ENCODE results near the gene PROK1. TPM values are rescaled to one million over a fixed set of nuclear protein-coding genes. Genes with fewer than 3 reads are reported as not detected.

PROK1 gene
- total and polyA plus RNA-seq, 8 donors: 1.5 TPM; not detected in 7

GRCh38 chr1:110472546-110472945, 21.6 kb downstream of the PROK1 start:
- Histone ChIP-seq H3K27ac (no peak overlapping the region), H3K27me3 (no peaks in the 10 kb centered on the region), H3K4me1 (peaks cover 8 to 22% (median 13%) of the 10 kb centered on the region in 4 donors), H3K4me3 (no peak overlapping the region), H3K9me3 (no peaks in the 10 kb centered on the region), H3K36me3 (no peaks in the 10 kb centered on the region)
- DNase-seq: no peak
- 74 to 84% (median 82%) methylated on average over 10 of the region's 10 CpGs for WGBS, 5 donors
- TF ChIP-seq POLR2A (IDR thresholded peaks at IDR 0.05) (no peak), CTCF (IDR thresholded peaks at IDR 0.05) (no peak), POLR2AphosphoS5 (IDR thresholded peaks at IDR 0.05) (no peak), EP300 (IDR thresholded peaks at IDR 0.05) (no peak)
- intact Hi-C loops (cut with DNase I; ENCODE audit: low total_unique reads): no loop called here

- Histone ChIP-seq H3K36me3 (no peaks in the 10 kb centered on the region), H3K4me1 (peaks cover 23 to 41% (median 29%) of the 10 kb centered on the region in 4 donors), H3K27me3 (no peaks in the 10 kb centered on the region), H3K27ac (no peak overlapping the region), H3K4me3 (no peak overlapping the region), H3K9me3 (no peaks in the 10 kb centered on the region)
- intact Hi-C loops (cut with DNase I; ENCODE audit: low total_unique reads): no loop called here
- TF ChIP-seq POLR2A (IDR thresholded peaks at IDR 0.05) (no peak), EP300 (IDR thresholded peaks at IDR 0.05) (no peak), CTCF (IDR thresholded peaks at IDR 0.05) (no peak), POLR2AphosphoS5 (IDR thresholded peaks at IDR 0.05) (no peak)
- no peak for DNase-seq
- 92 to 98% (median 95%) methylated on average over 6 of the region's 6 CpGs for WGBS, 5 donors
Measured at GRCh38 chr1:110474444-110474843, 23.5 kb downstream of the PROK1 start.

GRCh38 chr1:110475362-110476027, 24.5 kb downstream of the PROK1 start:
- TF ChIP-seq CTCF (IDR thresholded peaks at IDR 0.05) (no peak), EP300 (IDR thresholded peaks at IDR 0.05) (no peak), POLR2A (IDR thresholded peaks at IDR 0.05) (no peak), POLR2AphosphoS5 (IDR thresholded peaks at IDR 0.05) (no peak)
- intact Hi-C loops (cut with DNase I; ENCODE audit: low total_unique reads): no loop called here
- H3K27me3 ChIP-seq: no peaks in the 10 kb centered on the region
- no peaks in the 10 kb centered on the region for H3K36me3 ChIP-seq
- DNase-seq: no peak
- H3K4me3 ChIP-seq: no peak overlapping the region
- no peak overlapping the region for H3K27ac ChIP-seq
- H3K9me3 ChIP-seq: no peaks in the 10 kb centered on the region
- peaks cover 24 to 52% (median 29%) of the 10 kb centered on the region in 4 donors for H3K4me1 ChIP-seq
- 89 to 96% (median 94%) methylated on average over 5 of the region's 5 CpGs for WGBS, 5 donors

GRCh38 chr1:110476028-110476765, 25.2 kb downstream of the PROK1 start:
- Histone ChIP-seq H3K27me3 (no peaks in the 10 kb centered on the region), H3K4me3 (no peak overlapping the region), H3K27ac (peak overlapping the region in 1 of 5 donors; percentile 71), H3K9me3 (no peaks in the 10 kb centered on the region), H3K4me1 (peaks cover 27 to 59% (median 30%) of the 10 kb centered on the region in 4 donors), H3K36me3 (no peaks in the 10 kb centered on the region)
- no peak for DNase-seq
- intact Hi-C loops (cut with DNase I; ENCODE audit: low total_unique reads): no loop called here
- 41 to 44% (median 43%) methylated on average over 10 of the region's 10 CpGs for WGBS, 5 donors
- TF ChIP-seq POLR2A (IDR thresholded peaks at IDR 0.05) (no peak), EP300 (IDR thresholded peaks at IDR 0.05) (no peak), POLR2AphosphoS5 (IDR thresholded peaks at IDR 0.05) (no peak), CTCF (IDR thresholded peaks at IDR 0.05) (no peak)
